Measurements from ENCODE around the gene TMEM221. TPM values are rescaled to one million over a fixed set of nuclear protein-coding genes. Genes with fewer than 3 reads are reported as not detected.

The TMEM221 gene
- total RNA-seq, 1 experiment from 2014 or later: not detected

Other genes with a start within 250 kb of the TMEM221 start
- 15.3 and 28.9 TPM in 2 replicates for gene USE1, start 233.3 kb downstream of the TMEM221 start, total RNA-seq (2014; rRNA removed)
- 2.4 and 6.4 TPM in 2 replicates for gene OCEL1, start 222.4 kb downstream of the TMEM221 start, total RNA-seq (2014; rRNA removed)
- 60.0 and 72.7 TPM in 2 replicates for gene NR2F6, start 202.7 kb downstream of the TMEM221 start, total RNA-seq (2014; rRNA removed)
- gene USHBP1, start 183.9 kb downstream of the TMEM221 start, total RNA-seq (2014; rRNA removed): not detected in 2 replicates
- gene BABAM1, start 181.2 kb downstream of the TMEM221 start, total RNA-seq (2014; rRNA removed): 107 and 148 TPM in 2 replicates
- 0.40 and 0.90 TPM in 2 replicates for gene ANKLE1, start 166.8 kb downstream of the TMEM221 start, total RNA-seq (2014; rRNA removed)
- 25.9 and 26.5 TPM in 2 replicates for gene ABHD8, start 145.2 kb downstream of the TMEM221 start, total RNA-seq (2014; rRNA removed)
- 48.2 and 68.1 TPM in 2 replicates for gene MRPL34, start 142.8 kb downstream of the TMEM221 start, total RNA-seq (2014; rRNA removed)
- gene DDA1, start 139.1 kb downstream of the TMEM221 start, total RNA-seq (2014; rRNA removed): 55.9 and 76.2 TPM in 2 replicates
- 2.4 and 3.3 TPM in 2 replicates for gene ANO8, start 113.8 kb downstream of the TMEM221 start, total RNA-seq (2014; rRNA removed)
- gene GTPBP3, start 111.1 kb downstream of the TMEM221 start, total RNA-seq (2014; rRNA removed): 17.9 and 21.2 TPM in 2 replicates
- gene PLVAP, start 71.3 kb downstream of the TMEM221 start, total RNA-seq (2014; rRNA removed): not detected in 2 replicates
- gene CCDC194, start 54.5 kb downstream of the TMEM221 start, total RNA-seq (2014; rRNA removed): not detected in 2 replicates
- 0.69 TPM in 1 of 2 replicates, not detected in the other for gene BST2, start 43.0 kb downstream of the TMEM221 start, total RNA-seq (2014; rRNA removed)
- 71.7 and 75.0 TPM in 2 replicates for gene MVB12A, start 28.6 kb downstream of the TMEM221 start, total RNA-seq (2014; rRNA removed)
- gene NXNL1, start 12.3 kb upstream of the TMEM221 start, total RNA-seq (2014; rRNA removed): not detected in 2 replicates
- gene SLC27A1, start 21.9 kb upstream of the TMEM221 start, total RNA-seq (2014; rRNA removed): 10.0 and 14.1 TPM in 2 replicates
- gene PGLS, start 63.0 kb upstream of the TMEM221 start, total RNA-seq (2014; rRNA removed): 87.7 and 99.5 TPM in 2 replicates
- gene COLGALT1, start 107.0 kb upstream of the TMEM221 start, total RNA-seq (2014; rRNA removed): 79.3 and 86.9 TPM in 2 replicates
- not detected in 2 replicates for gene UNC13A, start 239.7 kb upstream of the TMEM221 start, total RNA-seq (2014; rRNA removed)

All from LHCN-M2 (cell line).